Stimulated activated CD8-positive, alpha-beta memory T cell treated with anti-CD3 and anti-CD28 coated beads, Interleukin-2, amount 100 ng/mL, for 48 hours (primary cell): ENCODE data around the gene SLC13A4.
"Not testable (repeated sequence)": the region's sequence is repeated elsewhere in the genome, so short reads cannot be mapped to it uniquely, and the experiment has no call there.

Experiments
- DNase-seq, 2 donors: peaks; one replicate each; pipeline ENCODE4 v3.0.0-alpha.2; 2020; ENCODE audit warnings: low read depth in 2 of 2

Gene SLC13A4

DNA sequence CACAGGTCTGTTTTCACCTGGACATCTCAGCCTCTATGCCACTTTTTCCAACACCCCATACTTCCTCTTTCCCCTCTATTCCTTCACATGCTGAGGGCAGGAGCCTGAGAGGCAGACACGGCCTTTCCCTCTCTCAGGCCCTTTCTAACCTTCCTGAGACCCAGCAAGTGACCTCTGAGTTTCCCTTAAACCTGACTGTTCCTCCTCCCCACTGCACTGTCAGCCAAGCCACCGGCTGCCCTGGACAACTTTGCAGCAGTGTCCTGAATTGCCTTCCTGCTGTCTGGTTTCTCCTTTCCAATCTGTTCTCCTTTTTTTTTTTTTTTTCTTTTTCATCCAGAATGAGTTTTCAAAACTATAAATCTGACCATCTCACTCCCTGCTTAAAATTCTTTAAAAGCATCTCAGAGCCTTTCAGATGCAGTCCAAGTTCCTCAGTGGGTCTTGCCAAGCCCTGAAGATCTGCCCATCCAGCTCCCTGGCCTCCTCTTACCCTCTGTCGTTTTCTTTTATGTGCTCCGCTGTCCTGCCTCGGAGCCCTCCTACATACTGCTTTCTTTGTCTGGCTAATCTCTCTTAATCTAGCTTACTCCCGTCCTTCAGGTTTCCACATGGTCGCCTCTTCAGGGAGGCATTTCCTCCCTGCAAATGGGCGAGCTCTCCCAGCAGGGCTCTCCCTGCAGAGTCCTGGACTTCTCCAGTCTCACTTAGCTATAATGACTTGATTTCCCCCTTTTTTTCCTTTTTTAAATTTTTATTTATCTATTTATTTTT, 30.5 kb downstream of the SLC13A4 start:
- DNase-seq: no peak

DNA sequence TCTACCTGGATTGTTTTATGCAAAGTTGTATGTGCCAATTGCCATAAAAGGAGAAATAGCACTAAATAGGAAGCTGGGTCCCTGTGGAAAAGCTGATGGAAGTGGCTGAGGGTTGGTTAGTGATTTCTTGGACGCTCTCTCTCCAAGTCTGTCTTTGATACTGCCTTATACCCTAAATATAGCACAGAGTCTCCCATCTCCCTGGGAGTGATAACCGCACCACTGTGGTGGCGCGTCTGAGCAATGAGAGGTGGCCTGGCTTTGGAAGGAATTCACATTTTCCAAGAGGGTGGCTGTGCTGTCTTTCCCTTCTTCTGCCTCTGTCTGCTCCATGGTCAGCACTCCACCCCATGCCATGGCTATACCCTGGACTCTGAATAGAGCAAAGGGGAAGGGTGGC, 34.4 kb downstream of the SLC13A4 start:
- no peak for DNase-seq

DNA sequence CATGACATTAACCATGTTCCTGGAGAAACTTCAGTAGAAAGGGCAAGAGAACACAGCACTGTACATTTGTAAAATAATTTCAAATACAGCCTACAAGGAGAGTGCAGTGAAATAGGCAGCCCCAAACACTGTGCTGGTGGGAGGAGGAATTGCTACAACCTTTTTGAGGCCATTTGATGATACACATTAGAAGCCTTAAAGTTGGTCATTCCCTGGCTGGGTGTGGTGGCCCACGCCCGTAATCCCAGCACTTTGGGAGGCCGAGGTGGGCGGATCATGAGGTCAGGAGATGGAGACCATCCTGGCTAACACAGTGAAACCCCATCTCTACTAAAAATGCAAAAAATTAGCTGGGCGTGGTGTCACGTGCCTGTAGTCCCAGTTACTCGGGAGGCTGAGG, 35.4 kb downstream of the SLC13A4 start:
- DNase-seq: not testable (repeated sequence)

DNA sequence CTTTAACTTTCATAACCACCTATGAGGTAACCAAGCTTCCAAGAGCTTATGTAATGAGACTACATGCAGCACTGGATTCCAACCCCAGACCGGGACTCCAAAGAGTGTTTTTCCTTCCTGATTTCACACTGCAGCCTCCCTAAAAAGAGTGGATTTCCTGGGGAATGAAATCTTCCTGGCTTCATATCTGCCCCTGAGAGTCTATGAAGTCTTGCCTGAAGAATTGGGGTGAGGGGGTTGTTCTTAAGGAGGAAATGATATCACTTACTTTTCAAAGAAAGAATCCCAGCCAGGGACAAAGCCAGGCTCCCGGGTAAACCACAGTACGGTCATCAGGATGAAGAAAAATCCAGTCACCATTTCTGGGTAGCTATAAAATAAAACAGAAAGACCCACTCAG, 35.9 kb downstream of the SLC13A4 start:
- no peak for DNase-seq

DNA sequence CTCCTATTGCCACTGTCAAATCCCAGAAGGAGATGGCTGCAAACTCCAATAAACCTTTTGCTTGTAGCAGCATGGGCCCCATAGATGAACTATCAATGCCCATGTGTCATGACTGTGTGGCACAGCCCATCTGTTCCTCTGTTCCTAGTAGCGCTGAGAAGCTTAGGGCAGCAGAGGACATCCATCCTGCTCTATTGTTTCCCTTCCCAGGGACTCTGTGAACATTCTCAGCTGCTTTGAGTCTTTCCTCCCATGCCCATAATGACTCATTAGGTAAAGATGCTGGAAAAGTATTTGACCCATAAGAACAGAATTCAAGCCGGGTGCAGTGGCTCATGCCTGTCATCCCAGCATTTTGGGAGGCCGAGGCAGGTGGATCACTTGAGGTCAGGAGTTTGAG, 37.4 kb downstream of the SLC13A4 start:
- DNase-seq: no peak

DNA sequence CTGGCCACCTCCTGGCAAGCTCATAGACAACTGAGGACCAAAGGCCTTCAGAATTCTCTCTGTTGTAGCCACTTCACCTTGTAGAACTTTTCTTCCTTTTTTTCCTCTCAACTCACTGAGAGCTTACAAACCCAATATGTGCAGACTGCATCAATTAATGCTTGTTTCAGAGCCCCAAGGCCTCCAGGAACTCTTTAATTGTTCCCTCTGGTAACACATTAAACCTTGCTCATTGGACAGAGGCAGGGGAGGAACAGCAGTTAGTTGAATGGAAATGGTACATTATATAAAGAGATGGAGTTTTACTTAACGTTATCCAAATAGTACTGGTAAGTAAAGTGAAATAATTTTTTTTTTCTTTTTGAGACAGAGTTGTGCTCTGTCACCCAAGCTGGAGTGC, 40.5 kb downstream of the SLC13A4 start:
- DNase-seq: no peak

DNA sequence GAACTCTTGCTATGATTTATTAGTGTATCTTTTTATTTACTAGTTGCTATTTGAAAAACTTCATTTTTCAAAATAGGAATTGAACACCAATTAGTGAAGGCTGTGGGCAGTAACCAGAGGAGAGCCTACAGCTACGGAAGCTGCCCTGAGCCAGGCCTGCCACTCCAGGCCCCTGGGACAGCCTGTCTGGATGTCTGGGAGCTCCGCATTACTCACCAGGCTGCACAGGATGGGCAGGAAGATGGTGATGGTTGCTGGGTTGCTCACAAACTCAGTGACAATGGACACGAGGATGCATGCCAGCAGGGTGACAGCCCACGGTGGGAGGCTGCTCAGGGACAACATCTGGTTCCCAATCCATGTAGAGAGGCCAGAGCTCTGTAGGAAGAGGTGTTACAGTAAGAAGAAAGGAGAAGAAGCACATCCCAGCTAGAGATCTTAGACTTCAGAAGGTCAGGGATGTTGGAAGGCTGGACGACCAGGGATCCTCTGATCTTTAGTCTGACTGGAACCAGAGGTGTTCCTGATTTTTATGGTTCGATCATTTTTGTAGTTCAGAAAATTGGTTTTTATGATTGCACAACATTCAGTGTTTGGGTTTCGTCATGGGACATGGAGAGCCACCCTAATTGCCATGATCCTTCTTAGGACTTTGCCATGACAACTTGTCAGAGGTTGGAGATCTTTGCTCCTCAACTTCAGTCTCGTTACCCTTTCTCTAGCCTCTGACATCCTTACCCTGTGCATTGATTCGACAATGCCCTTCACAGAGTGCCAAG, 42.5 kb downstream of the SLC13A4 start:
- no peak for DNase-seq

DNA sequence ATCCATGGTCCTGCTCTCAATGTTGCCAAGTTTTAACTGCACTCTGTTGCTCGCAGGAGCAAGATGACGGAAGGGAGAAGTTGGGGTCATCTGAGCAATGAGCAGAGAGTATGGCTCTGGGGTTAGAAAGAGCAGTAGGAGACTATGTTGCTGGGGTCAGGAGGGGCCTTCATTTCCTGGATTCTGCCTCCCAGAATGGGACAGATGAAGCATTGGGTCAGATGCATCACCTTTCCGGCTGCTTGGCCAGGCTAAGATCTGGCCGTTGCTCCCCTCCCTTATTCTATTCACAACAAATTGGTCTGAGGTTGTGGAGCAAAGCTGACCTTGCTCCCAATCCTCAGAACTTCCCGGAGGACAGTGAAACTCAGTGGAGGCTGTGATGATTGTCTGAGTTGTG, 43.3 kb downstream of the SLC13A4 start:
- DNase-seq: no peak

DNA sequence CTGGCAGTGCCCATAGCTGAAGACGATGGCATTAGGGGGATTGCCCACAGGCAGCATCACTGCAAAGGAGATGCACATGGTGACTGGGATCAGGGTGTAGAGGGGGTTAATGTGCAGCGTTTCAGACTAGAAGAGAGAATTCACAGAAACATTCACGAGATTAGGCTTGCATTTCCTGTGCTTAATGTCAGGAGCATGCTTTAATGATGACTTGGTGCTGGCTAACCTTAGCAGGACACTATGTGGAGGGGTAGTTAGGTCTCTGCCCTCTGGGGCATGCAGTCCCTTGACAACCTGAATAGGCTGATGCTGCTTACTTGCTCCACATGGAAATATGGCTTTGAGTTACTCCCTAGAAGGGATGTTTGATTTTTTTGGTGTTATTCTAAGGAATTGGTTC, 43.9 kb downstream of the SLC13A4 start:
- no peak for DNase-seq

DNA sequence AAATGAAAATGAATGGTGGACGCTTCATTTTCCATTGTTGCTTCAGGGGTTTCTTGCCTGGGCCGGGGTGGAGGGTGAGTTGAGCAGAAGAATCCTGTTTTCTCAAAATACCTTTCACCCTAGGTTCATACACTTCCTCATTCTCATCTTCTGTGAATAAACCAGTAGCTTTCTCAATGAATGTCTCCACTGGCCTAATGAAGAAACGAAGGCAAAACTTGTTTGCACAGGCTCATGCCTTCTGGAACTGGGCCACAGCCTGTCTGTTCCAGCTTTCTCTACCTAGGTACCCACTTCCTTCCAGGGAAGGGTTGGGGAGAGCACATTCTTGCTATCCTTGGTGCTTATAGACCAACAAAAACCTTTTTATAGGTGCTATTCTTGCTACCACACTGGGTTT, 44.4 kb downstream of the SLC13A4 start:
- DNase-seq: no peak

DNA sequence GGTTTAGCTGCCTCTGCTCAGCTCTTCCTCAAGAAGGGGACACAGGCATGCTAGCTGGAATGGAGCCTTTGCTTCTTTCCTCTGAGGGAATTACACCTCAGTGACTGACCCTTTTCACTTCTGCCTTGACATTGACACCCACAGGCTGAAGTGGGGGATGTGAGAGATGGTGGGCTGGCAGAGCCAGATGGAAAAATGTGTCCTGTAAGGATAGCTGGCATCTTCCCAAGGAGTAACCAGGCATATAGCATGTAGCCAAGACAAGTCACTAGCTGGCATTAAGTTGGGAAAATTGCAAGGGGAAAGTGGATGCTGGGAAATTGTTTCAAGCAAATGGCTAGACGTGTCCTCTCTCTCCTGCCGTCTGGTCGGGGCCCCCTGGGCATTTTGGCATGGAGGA, 45.8 kb downstream of the SLC13A4 start:
- no peak for DNase-seq

DNA sequence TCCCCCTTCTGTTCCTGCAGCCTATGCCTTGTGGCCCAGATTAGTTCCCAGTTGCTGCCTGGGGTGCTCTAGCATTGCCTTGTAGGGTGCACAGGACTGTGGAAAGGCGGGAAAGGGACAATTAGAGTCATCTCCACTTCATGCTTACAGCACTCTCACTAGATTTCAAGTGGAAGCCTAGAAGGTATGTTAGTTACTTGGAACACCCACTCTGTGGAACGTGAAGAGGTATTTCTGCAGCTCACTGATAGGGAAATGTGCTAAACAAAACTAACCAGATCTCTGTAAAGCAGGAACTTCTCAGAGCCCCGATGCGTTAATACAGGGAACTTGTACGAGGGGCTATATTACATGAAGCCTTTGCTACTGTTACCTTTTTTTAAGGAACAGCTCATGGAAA, 46.2 kb downstream of the SLC13A4 start:
- DNase-seq: no peak

DNA sequence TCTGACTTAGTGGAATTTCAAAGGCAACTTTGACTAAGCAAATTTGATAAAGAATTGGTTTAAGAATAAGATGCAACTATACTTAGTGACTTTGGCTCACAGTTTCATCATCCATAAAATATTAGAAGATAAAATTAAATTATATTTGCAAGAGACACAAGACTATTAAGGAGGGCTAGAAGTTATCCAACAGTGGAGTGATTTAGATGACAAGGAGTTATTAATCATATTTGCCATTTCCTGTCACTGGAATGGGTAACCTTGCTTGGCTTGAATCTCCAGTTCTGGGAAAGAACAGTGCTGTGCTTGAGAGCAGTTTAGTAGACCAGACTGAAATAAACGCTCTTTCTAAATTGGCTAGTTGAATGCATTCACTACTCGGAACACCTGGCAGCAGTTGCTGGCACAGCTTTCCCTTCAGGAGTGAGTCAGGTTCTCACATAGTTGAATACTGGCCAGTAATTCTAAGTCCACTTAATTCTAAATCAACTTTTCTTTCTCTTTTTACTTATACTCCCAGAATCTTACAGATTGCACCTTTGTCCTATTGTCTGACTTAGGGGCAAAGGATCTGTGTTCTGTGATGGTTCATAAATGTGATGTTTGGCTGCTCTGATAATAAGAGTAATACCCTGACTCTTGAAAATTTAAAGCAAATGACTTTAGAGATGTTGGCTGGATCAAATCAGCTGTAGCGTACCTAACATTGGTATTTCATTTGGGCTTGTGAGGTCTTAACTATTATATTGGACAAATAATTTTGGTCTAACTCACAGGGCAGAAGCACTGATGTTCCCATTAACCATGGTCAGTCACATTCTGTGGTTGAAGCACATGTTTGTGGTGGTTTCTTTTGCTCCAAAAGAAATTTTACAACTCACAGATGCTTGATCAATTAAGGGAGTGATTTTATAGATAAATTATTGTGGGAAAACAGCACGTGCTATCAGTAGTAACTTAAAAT, 49.1 kb downstream of the SLC13A4 start:
- no peak for DNase-seq

DNA sequence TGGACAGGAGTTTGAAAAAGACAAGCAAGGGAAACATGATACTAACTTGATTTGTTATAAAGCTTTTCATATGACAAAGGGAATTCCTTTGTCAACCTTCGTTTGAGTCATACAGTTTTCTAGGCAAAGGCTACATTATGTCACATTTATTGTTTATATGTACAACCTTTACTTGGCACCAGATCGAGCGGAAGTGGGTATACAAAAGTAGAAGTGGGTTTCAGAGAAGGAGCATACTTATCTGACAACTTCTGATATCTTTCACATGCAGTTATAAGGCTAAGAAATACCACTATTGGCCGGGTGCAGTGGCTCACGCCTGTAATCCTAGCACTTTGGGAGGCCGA, 54.7 kb downstream of the SLC13A4 start:
- no peak for DNase-seq

DNA sequence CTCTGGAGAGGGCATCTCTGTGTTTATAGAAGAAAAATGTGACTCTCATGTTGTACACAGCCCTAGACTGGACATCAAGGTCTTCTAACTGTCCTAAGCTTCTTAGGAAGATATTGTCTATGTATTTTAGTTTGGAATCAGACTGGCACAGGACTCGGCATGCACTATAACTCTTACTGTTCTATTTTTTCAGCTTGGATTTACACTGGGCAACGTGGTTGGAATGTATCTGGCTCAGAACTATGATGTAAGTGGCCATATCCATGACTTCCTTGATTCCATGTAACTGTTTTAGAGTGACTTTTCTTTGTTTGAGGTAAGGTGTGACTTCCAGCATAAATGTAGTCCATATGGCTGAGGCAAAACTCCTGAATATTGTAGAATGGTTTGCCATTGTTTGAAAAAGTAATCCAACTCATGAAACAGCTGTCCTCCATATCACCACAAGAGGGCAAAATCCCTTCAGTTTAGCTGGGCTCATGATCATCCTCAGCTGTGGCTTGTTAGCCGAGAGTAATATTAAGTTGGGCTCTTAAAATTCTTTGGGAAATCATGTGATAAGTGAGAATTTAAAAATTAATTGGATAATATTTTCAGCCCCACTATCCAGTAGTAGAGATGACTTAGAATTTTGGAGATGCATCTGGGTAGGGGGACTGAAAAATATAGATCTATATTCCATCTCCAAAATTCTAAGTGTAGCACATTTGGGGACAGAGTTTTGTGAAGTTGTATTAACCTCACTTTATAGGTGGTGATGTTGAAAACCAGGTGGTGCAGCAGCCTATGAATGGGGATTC, 55.2 kb downstream of the SLC13A4 start:
- no peak for DNase-seq

DNA sequence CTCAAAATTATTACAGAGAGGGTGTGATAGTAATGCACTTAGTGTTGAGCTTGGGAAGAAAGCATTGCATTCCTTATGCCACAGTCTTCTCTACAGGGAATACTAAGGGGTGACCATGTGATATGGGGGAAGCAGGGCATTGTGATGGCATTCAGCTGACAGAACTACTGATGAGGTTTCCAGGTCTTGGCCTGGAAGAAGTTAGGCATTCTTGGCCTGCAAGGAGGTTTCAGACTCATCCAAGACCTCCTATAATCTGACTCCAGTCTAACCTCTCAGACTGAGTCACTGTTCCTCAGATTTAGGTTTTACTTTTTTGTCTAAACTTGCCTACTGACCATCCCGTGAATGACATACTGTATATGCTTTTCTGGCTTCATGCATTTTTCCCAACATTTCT, 57.8 kb downstream of the SLC13A4 start:
- DNase-seq: no peak

DNA sequence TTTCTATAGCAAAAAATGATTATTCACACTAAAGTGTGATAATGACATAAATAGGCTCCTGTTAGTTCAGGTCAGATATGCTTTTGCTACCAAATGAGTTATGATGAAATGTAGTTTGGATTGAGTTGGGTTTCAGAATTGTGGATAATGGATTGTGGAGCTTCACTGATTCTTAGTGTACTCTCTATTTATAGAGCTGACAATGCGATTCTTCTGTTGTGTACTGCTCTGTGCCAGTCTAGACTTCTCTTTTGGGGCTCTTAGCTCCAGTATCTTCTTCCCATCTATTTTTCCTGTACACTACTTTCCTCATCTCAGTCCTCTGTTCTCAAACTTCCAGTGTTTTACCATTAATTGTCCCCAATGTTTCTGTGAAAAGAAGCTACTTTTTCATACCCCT, 58.2 kb downstream of the SLC13A4 start:
- no peak for DNase-seq

DNA sequence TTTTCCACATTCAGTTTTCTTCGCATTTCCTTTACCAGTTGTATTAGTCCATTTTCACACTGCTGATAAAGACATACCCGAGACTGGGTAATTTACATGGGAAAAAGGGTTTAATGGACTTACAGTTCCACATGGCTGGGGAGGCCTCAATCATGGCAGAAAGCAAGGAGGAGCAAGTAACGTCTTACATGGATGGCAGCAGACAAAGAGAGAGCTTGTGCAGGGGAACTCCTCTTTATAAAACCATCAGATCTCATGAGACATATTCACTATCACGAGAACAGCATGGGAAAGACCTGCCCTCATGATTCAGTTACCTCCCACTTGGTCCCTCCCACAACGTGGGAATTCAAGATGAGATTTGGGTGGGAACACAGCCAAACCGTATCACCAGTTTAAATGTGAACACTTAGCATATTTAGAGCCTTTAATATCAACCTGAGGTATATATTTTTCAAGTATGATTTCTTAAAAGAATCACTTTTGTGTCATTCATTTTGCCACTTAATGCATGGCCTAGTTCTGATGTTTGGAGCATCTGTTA, 59.1 kb downstream of the SLC13A4 start:
- DNase-seq: not testable (repeated sequence)

DNA sequence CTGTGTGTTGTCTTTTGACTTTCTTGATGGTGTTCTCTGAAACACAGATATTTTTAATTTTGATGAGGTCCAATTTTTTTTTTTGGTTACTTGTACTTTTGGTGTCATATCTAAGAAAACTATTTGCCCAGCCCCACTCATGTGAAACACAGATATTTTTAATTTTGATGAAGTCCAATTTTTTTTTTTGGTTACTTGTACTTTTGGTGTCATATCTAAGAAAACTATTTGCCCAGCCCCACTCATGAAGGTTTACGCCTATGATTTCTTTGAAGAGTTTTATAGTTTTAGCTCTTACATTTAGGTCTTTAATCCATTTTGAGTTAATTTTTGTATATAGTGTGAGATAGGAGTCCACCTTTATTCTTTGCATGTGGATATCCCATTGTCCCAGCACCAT, 60.4 kb downstream of the SLC13A4 start:
- not testable (repeated sequence) for DNase-seq

DNA sequence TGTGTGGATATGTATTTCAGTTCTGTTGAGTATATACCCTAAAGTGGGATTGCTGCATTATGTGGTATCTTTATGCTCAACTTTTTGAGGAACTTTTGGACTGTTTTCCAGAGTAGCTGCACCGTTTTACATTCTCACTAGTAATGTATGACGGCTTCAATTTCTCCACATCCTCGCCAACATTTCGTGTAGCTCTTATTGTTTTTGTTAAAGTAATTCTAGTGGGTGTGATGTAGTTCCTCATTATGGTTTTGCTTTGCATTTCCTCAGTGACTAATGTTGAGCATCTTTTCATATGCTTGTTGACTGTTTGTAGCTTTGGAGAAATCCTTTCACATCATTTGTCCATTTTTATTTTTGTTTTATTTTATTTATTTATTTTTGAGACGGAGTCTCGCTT, 61.1 kb downstream of the SLC13A4 start:
- DNase-seq: no peak

DNA sequence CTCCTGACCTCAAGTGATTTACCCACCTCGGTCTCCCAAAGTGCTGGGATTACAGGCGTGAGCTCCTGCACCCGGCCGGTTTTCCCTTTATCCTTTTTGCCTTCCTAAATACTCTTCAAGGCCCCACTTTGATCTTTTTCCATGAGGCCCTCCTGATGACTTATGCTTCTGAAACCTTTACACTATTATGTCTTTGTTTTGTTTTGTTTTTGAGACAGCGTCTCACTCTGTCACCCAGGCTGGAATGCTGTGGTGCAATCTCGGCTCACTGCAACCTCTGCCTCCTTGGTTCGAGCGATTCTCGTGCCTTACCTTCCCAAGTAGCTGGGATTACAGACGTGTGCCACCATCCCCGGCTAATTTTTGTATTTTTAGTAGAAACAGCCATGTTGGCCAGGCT, 61.8 kb downstream of the SLC13A4 start:
- no peak for DNase-seq
